Esophagus muscularis mucosa (tissue), 4 donors: ENCODE results near the gene INPP5A.

ENCODE experiments used
- CTCF ChIP-seq, 3 experiments: fragments of 200-600 bp in 2 of 3; fragments of 450-650 bp in 1 of 3; sonication (generic) in 2 of 3; IDR thresholded peaks; one replicate each; pipeline ENCODE4 v1.5.1; 2017 to 2019; ENCODE audit warnings: antibody characterized with exemption in 3 of 3, mild to moderate bottlenecking in 2 of 3, moderate library complexity in 1 of 3
- EP300 ChIP-seq: sonication (generic); formaldehyde crosslinking; IDR thresholded peaks from one replicate; pipeline ENCODE4 v1.6.1; 2017; ENCODE audit warnings: antibody characterized with exemption
- POLR2A ChIP-seq: fragments of 450-650 bp; IDR thresholded peaks from one replicate; pipeline ENCODE4 v1.6.1; 2017; ENCODE audit warnings: antibody characterized with exemption, moderate library complexity, mild to moderate bottlenecking, low read depth

DNA sequence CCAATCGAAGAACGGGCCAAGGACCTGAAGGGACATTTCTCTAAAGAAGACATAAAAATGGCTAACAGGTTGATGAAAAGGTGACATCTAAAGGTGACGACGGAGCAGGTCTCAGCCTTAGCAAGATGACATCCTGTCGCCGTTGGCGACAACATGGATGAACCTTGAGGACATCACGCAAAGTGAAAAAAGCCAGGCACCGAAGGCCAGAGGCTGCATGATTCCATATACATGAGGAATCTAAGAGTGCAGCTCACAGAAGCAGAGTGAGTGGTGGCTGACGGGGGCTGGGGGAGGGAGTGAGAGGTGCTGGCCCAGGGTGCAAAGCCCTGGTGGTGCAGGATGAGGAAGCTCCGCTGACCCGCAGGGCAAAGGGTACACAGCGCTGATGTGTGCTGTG is 282.5 kb downstream of the INPP5A start:
- TF ChIP-seq CTCF (IDR thresholded peaks at IDR 0.05) (no peak), POLR2A (no peak), EP300 (no peak)
